ENCODE results near the gene SLC7A8.

Gene SLC7A8

DNA sequence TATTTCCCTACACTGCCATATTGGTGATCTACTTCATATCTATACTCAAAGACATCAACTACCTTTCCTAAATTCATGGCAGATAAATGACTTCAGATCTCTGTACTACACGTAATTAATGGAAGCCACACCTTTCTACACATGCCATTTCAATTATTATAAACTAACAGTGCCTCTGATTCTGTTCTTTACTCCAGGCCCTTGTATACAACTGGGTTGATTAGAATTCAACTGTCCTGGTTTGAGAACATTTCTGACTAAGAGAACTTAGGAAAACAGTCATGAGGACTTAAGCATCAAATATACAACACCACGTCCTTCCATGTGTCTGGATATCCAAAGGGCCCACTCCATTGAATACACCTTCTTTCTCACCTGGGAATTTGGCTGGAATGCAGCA, 90.4 kb downstream of the SLC7A8 start:
- DNase-seq, result no peak

DNA sequence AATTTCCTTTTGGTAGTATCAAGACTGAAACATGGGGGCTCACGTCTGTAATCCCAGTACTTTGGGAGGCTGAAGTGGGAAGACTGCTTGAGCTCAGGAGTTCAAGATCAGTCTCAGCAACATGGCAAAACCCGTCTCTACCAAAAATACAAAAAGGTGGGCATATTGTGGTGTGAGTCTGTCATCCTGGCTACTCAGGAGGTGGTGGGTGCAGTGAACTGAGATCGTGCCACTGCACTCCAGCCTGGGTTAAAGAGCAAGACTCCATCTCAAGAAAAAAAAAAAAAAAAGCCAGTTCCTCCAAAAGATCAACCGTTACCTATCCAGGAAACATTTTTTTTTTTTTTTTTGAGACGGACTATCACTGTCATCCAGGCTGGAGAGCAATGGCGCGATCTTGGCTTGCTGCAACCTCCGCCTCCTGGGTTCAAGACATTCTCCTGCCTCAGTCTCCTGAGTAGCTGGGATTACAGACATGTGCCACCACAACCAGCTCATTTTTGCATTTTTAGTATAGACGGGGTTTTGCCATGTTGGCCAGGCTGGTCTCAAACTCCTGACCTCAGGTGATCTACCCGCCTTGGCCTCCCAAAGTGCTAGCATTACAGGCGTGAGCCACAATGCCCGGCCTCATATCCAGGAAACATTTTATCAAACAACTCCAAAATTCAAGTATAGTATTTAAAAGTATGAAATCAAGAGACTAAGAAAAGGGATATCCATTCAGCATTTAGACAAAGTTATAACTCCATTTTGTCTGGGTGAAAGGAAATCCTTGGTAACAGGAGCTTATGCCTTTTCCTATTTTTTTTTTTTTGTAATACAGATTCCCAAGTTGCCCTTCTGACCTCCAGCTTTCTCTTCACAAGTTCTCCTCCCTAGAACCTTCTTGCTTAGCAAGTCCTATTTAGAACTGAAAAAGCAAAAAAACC, 91.9 kb downstream of the SLC7A8 start:
- DNase-seq, result no peak

DNA sequence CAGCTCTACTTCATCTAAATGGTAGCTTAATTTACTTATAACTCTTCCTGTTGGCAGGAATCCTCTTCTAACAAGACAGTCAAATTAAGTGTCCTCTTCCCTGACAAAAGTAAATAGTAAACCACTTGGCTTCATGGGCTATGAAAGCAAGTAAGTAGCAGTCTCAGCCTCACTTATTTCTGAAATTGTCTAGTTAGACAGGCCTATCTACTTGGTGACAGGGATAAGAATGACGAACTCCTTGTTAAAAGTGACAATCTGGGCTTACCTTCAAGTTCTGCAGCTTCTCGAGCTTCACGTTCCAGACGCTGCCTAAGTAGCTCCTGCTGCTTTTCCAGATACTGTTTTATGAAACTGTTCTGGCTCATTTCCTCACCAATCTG, 93.2 kb downstream of the SLC7A8 start:
- no peak for DNase-seq

DNA sequence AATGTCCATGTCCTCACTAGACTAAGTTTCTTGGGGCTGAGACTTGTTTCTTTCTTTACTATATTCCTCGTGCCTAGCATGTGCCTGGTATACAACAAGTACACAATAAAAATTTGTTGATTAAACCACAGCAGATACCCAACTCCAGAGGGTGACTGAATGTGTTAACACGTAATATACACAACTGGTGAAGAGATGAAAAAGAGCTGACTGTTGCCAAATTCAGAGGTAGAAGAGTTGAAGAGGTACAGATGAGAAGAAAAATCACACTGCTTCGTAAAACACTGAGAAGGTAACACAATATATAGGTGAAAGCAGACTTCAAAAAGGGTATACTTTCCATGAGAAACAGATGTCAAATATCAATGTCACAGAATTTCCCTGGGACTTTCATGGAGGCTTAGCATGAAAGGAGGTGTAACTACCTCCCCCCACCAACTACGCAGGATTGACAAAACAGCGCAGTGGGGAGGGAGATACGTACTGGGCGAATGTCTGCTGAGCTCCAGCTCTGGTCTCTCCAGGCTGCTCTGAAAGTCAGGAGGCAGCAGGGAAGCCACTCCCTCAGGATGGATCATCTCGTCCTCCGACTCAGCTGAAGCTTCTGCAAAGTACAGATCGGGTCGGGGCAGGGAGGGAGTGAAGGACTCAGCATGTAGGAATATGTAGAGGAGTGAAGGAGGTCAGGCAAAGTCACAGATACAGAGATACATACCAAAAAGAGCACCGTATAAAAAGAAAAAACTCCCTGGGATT, 93.8 kb downstream of the SLC7A8 start:
- DNase-seq, result no peak

DNA sequence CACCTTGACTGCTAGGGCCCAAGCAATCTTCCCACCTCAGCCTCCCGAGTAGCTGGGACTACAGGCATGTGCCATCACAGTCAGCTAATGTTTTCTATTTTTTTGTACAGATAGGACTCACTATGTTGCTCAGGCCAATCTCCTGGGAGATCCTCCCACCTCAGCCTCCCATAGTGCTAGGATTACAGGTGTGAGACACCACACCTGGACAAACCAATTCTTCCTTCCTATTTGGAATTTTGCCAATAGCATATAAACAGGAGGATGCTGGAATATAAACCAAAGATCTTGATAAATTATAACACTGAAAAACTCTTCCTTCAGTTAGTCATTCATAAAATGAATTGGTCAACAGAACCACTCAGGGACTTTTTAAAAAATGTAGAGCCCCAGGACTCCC, 96.9 kb downstream of the SLC7A8 start:
- DNase-seq, result no peak

DNA sequence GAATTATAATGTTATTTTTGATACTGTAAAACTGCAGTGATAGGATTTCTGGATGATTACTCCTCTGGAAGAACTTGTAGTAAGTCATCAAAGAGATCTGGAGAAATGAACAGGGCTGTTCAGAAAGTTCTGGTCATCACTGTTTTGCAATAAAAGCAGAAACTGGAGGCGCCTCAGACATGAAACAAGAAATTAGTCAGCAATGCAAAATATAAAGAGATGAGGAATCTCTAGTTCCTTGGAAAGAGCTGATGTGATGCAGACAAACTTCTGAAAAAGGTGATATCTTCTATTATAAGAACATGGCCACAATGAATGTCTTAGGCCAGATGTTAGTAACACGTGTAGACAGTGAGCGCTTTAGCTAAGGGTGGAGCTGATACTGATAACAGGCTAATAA, 98.0 kb downstream of the SLC7A8 start:
- DNase-seq, result no peak

DNA sequence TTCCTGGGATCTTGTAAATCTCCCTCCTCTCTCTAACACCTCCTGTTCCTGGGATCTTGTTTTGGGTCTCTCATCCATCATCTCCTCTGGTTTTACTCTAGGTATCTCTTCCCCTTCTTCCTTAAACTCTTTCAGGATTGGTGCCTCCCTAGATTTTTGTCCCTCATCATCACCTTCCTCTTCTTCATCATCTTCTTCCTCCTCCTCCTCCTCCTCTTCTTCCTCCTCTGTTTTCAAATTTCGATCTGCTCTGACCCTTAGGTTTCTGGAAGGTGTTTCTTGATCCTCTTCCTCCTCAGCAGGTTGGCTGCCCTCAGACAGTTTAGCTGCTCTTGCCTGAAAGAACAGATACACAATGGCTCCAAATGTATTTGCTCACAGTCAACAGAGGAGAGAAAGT, 103.0 kb downstream of the SLC7A8 start:
- no peak for DNase-seq

DNA sequence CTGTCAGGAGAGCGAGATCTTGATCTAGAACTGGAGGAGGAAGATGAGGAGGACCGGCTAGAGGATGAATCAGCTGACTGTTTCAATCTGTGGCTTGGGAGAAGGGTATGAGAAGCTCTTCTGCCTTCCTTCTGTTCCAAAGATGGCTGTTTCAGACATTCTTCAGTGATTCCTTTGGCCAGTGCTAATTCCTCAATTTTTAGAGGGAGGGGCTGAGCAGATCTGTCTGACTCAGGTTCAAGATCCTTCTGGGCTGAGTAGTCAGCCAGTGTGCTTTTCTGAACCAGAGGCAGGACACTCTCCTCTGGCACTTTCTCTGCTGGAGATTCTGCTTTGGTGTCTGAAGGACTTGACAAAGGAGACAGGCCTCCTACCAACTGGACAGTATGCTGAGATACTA, 103.7 kb downstream of the SLC7A8 start:
- DNase-seq, result no peak

DNA sequence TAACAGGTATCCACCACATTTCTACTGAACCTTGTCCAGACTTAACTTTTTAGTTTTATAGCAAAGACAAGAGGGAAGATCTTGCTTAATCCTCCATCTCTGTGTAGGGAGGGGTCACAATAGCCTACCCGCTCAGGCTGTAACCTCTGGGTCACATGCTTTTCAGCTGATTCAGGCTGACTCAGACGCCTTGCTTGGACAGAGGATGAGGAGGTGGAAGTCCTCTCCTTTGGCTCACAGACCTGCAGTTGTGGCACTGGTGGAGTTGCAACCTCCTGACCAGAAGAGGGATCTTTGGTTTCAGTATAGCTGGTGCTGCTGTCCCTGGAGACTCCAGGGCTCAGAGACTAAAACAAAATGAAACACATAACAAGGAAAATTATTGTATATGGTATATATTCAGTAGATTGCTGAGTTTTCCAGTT, 104.8 kb downstream of the SLC7A8 start:
- DNase-seq, result no peak

DNA sequence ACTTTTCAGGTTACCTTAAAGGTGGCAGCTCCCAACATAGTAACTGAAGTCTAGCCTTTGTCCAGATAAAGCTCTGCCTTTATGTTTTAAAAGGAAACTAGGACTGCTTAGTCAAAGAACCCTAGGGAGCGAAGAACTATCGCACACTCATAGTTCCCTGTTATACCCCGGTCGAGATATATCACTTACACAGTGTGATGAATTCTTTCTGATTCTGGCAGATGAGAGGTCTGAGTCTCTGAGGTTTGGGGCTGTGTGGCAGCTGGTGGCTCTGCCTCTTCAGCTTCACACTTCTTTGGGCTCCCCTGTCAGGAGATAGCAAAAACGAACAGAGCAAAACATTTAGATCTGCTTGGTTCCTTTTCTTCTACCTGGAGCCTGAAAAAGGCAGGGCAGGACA, 105.5 kb downstream of the SLC7A8 start:
- no peak for DNase-seq

DNA sequence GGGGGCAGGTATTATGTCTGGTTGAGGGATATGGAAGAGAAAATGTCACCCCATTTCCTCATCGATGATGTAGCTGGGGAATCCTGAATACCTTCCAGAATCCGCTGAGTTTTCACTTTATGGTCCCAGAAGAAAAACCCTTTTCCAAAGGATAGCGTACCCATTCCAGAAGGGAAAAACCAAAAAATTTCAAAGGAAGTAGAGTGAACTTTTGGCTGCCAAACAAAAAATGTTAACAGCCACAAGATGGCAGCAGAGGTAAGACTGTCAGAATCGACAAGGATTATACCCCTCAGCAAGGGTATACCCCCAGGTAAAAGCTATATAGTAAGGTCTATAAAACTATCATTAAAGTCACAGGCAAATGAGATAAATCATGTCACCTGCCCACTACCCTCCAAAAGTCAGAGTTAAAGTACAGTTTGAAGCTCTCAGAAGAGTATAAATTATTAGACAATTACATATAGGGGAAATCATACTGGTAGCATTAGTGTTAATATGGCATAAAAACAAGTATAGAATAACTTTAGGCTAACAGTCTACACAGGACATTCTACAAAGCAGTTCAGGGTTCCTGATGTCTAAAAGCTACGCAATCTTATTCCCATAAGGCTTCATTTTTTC, 106.6 kb downstream of the SLC7A8 start:
- DNase-seq, result no peak
